GM04503 (cell line): ENCODE results near the gene ALOX12.

Experiments used
- DNase-seq: peaks from one replicate; pipeline ENCODE4 v3.0.0-alpha.2; 2012; ENCODE audit warnings: low read depth

Gene ALOX12

DNA sequence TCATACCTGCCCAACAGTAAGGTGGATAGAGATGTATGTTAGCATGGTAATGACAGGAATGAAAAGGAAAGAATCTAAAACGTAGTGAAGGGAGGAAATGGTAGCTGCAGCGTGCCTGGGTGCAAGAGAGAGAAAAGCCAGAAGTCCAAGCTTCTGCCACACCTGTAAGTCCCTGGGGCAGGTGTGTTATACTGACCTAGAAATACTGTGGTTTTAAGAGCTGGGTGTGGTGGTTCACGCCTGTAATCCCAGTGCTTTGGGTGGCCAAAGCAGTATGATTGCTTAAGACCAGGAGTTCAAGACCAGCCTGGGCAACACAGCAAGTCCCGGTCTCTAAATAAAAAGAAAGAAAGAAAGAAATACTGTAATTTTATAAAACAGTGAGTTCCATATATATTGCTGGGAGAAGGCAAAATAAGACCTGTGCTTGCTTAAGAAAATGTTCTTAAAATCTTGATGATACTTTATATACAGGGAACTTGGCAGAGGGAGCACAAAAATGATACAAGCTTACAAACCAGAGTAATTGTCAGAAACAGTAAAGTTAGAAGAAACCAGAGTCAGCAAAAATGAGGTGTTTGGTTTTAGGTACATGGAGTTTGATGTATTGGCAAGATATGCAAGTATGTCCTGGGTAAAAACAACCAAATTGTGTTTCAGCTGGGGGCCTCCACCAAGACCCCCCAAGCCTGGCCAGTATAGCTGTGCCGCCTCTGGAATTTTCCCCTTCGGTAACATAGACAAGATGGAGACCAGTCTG, 6.6 kb downstream of the ALOX12 start:
- DNase-seq, result no peak

DNA sequence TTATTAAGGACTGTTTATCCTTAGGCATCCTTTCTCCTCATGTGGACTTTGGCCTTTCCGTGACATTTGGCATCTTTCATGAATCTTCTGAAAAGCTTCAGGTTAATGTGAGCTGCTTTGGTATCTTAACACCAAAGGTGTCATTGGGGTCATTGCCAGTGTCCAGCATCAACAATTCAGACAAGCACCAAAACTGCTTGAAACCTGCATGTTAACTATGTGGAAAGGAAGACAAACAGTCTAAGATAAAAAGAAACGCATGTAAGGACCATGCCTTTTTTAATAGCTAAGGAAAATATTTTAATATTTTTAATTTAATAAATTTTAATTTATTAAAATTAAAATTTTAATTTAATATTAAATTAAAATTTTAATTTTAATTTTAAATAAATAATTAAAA, 7.9 kb downstream of the ALOX12 start:
- no peak for DNase-seq

GRCh38 chr17:7004398-7005253, 8.8 kb downstream of the ALOX12 start:
- no peak for DNase-seq

GRCh38 chr17:7005716-7006115, 9.9 kb downstream of the ALOX12 start:
- no peak for DNase-seq

- no peak for DNase-seq
Measured at GRCh38 chr17:7007143-7007542, 11.3 kb downstream of the ALOX12 start.

GRCh38 chr17:7010523-7010922, 14.7 kb downstream of the ALOX12 start:
- DNase-seq, result no peak

DNA sequence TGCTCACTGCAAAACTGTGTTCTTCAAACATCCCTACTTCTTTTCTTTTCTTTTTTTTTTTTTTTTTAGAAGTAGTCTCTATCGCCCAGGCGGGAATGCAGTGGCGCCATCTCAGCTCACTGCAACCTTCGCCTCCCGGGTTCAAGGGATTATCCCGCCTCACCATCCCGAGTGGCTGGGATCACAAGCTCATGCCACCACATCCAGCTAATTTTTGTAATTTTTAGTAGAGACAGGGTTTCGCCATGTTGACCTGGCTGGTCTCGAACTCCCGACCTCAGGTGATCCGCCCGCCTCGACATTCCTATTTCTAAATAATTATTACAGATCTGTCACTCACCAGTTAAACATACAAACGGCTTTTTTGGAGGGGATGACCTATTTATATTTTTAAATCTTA, 15.6 kb downstream of the ALOX12 start:
- DNase-seq, result no peak

- DNase-seq, result no peak
Measured at GRCh38 chr17:7011942-7012254, 16.0 kb downstream of the ALOX12 start.

- DNase-seq, result peak; percentile 79
Measured at GRCh38 chr17:7014261-7014994, 18.6 kb downstream of the ALOX12 start.

GRCh38 chr17:7014995-7015958, 19.4 kb downstream of the ALOX12 start:
- DNase-seq, result no peak

DNA sequence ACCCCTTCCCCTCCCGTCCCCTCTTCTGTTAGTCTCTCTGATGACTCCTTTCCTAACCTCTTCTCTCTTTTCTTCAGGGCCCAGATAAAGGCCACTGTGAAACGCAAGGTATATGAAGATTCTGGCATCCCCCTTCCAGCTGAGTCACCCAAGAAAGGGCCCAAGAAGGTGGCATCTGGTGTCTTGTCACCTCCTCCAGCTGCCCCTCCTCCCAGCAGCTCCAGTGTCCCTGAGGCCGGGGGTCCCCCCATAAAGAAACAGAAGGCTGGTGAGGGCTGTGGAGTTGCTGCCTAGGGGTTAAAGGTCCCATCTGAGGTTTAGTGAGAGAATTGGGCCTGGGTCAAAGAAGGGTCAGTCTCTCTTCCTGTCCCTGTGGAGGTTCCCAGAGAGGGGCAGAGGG, 20.6 kb downstream of the ALOX12 start:
- no peak for DNase-seq

- DNase-seq, result no peak
Measured at GRCh38 chr17:7016886-7017826, 21.3 kb downstream of the ALOX12 start.

- no peak for DNase-seq
Measured at GRCh38 chr17:7017827-7018200, 22.0 kb downstream of the ALOX12 start.

- no peak for DNase-seq
Measured at GRCh38 chr17:7018331-7018964, 22.6 kb downstream of the ALOX12 start.

- no peak for DNase-seq
Measured at GRCh38 chr17:7019367-7019766, 23.5 kb downstream of the ALOX12 start.

GRCh38 chr17:7019839-7020519, 24.1 kb downstream of the ALOX12 start:
- no peak for DNase-seq

- no peak for DNase-seq
Measured at GRCh38 chr17:7020894-7021664, 25.2 kb downstream of the ALOX12 start.

DNA sequence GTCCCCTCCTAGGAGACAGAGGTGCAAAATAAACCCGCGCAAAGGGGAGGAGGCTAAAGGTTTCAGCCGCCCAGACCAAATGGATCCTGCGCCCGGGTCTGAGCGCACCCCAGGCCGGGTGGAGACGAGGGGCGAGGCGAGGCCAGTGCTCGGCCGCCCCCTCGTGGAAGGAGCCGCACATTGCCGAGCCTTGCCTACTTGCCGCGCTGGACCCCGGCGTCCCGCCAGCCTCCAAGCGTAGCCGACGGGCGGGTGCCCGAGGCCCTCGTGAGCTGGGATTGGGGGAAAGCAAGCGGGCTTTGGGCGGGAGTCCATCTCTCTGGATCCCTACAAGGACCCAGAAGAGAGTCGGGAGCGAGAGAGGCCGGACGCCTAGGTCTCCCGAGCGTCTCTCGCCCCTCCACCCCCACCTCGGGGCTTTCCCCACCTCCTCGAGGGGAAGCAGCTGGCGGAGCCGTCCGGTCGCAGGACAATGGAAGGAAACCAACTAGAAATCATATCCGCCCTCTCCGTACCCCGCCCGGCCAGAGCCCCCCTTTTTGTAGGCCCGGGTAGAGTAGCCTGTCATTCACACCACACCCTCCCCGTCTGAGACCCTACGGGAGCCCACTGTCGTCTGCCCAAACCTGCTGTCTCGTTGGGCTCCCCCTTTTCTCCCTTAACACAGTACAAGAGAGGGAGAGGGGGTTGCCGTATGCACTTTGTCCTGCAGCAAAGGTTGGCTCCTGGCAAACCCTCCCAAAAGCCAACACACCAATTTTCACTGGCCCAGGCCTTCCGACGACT, 26.3 kb downstream of the ALOX12 start:
- DNase-seq, result no peak
